ENCODE measurements around the gene FOXP1. TPM values are rescaled to one million over a fixed set of nuclear protein-coding genes. Genes with fewer than 3 reads are reported as not detected.

The FOXP1 gene
- total and polyA plus RNA-seq, 9 of the 15 experiments (the other 6 are each of a cell fraction or from before 2014, with no cell fraction given) = 7.7 to 34.5 (median 13.7) TPM

DNA sequence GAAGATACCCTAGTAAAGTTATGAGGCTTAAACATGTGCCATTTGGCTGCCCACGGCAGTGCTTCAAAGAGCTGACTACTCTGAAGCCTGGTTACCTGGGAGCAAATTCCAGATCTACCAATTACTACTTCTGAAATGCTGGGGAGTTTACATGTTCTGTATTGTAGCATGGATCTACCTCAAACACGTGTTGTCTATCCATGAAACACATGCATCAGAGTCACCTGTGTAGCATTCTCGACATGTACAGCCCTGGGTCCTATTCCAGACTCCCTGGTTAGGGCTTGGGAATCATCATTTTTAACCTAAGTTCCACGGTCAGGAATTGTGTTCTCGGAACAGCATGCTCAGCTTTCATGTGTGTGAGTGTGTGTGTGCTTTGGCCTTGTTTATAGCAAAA is 671.8 kb downstream of the FOXP1 start:
- Histone ChIP-seq H3K36me3 (ENCODE audit: control insufficient read depth, insufficient read depth, low read length) (no peaks in the 10 kb centered on the region), H3K9me3 (replicated peaks; ENCODE audit: control insufficient read depth, insufficient read depth, low read depth, low read length) (no peaks in the 10 kb centered on the region), H3K4me1 (replicated peaks in 1 of 2; ENCODE audit: control insufficient read depth in 2 of 2, insufficient read depth in 2 of 2, low read length in 2 of 2) (peaks cover 0 to 7% of the 10 kb centered on the region in 2 experiments; a peak in 2 of 5 replicates), H3K27ac (ENCODE audit: extremely low read depth, low read depth, low read length) (no peak overlapping the region), H4K20me1 (replicated peaks; ENCODE audit: control insufficient read depth, insufficient read depth, low read length) (no peaks in the 10 kb centered on the region), H3K79me2 (ENCODE audit: control insufficient read depth, insufficient read depth, low read length) (no peaks in the 10 kb centered on the region), H3K9me1 (ENCODE audit: control insufficient read depth, insufficient read depth, low read length) (no peaks in the 10 kb centered on the region), H3K4me2 (ENCODE audit: insufficient read depth, low read length) (no peak overlapping the region), H2AFZ (ENCODE audit: low read depth, low read length) (no peak overlapping the region), H3K4me3 (no peak overlapping the region), H3K27me3 (ENCODE audit: control insufficient read depth in 2 of 2, insufficient read depth in 2 of 2, low read length in 2 of 2) (peaks cover 0 to 4% of the 10 kb centered on the region in 2 experiments; a peak in 2 of 5 replicates), H3K9ac (ENCODE audit: insufficient read depth in 1 of 2, low read depth in 2 of 2, low read length in 2 of 2) (no peak overlapping the region)
- in situ Hi-C loops (cut with MboI) (no loop called here), intact Hi-C loops (cut with micrococcal nuclease) (no loop called here)
- POLR2A ChIA-PET = no interaction called here
- TF ChIP-seq HDAC2 (IDR thresholded peaks at IDR 0.05) (no peak), RBM22 (IDR thresholded peaks at IDR 0.05; ENCODE audit: low read depth, low read length, poor library complexity, severe bottlenecking) (no peak), SREBF2 (CRISPR knock-in tag; IDR thresholded peaks at IDR 0.05) (no peak), ZSCAN29 (IDR thresholded peaks at IDR 0.05) (no peak), SMAD2 (IDR thresholded peaks at IDR 0.05; ENCODE audit: low read depth, low read length) (no peak), CBFA2T2 (conservative IDR thresholded peaks at IDR 0.05) (no peak), ZNF212 (CRISPR knock-in tag; IDR thresholded peaks at IDR 0.05) (no peak), ZNF707 (CRISPR knock-in tag; conservative IDR thresholded peaks at IDR 0.05) (no peak), HNRNPUL1 (IDR thresholded peaks at IDR 0.05; ENCODE audit: low read length) (no peak), ZNF311 (CRISPR knock-in tag; IDR thresholded peaks at IDR 0.05) (no peak), SIX5 (IDR thresholded peaks at IDR 0.05; ENCODE audit: borderline replicate concordance in 1 of 2, insufficient read depth in 1 of 2, low read depth in 1 of 2, low read length in 2 of 2) (no peak), FOSL1 (tag; conservative IDR thresholded peaks at IDR 0.05) (no peak), SOX6 (IDR thresholded peaks at IDR 0.05) (no peak), ILF3 (IDR thresholded peaks at IDR 0.05; ENCODE audit: borderline replicate concordance) (no peak)
- TF ChIP-seq, protein P1, sequence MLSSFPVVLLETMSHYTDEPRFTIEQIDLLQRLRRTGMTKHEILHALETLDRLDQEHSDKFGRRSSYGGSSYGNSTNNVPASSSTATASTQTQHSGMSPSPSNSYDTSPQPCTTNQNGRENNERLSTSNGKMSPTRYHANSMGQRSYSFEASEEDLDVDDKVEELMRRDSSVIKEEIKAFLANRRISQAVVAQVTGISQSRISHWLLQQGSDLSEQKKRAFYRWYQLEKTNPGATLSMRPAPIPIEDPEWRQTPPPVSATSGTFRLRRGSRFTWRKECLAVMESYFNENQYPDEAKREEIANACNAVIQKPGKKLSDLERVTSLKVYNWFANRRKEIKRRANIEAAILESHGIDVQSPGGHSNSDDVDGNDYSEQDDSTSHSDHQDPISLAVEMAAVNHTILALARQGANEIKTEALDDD (IDR thresholded peaks at IDR 0.05) = no peak
- TF ChIP-seq, protein P2, sequence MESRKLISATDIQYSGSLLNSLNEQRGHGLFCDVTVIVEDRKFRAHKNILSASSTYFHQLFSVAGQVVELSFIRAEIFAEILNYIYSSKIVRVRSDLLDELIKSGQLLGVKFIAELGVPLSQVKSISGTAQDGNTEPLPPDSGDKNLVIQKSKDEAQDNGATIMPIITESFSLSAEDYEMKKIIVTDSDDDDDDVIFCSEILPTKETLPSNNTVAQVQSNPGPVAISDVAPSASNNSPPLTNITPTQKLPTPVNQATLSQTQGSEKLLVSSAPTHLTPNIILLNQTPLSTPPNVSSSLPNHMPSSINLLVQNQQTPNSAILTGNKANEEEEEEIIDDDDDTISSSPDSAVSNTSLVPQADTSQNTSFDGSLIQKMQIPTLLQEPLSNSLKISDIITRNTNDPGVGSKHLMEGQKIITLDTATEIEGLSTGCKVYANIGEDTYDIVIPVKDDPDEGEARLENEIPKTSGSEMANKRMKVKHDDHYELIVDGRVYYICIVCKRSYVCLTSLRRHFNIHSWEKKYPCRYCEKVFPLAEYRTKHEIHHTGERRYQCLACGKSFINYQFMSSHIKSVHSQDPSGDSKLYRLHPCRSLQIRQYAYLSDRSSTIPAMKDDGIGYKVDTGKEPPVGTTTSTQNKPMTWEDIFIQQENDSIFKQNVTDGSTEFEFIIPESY (CRISPR knock-in tag; IDR thresholded peaks at IDR 0.05) = no peak
- CTCF ChIA-PET (ENCODE audit: low intra/inter-chr PET ratio) = no interaction called here
- WGBS (ENCODE audit: insufficient coverage, low coverage, missing lambda C conversion rate) = 22% methylated on average over 5 of the region's 5 CpGs
- ATAC-seq = no peak
- no peak for DNase-seq (ENCODE audit: extremely low read depth in 1 of 4, low spot score in 3 of 4)
- FAIRE-seq = no peak
- BruUV-seq (replicated peaks) = no TSS peak
